ENCODE data around the gene TXNDC11.

GRCh38 chr16:11757671-11758545, 15.3 kb upstream of the TXNDC11 start:
- TF ChIP-seq CTCF (IDR thresholded peaks at IDR 0.05; ENCODE audit: insufficient read depth, low read length) (no peak), REST (IDR thresholded peaks at IDR 0.05; ENCODE audit: insufficient replicate concordance, low read depth) (no peak), POLR2AphosphoS5 (IDR thresholded peaks at IDR 0.05; ENCODE audit: low read depth) (no peak), GABPA (IDR thresholded peaks at IDR 0.05; ENCODE audit: low read depth) (no peak), SPI1 (IDR thresholded peaks at IDR 0.05; ENCODE audit: borderline replicate concordance, low read depth) (no peak)

Measured in HL-60 (cell line).